ENCODE data around the gene ASPHD2.
"Not testable (repeated sequence)": the region's sequence is repeated elsewhere in the genome, so short reads cannot be mapped to it uniquely, and the experiment has no call there.

The ASPHD2 gene

GRCh38 chr22:26433805-26434204, 4.7 kb downstream of the ASPHD2 start (continued):
- TF ChIP-seq GLIS3 (CRISPR knock-in tag; IDR thresholded peaks at IDR 0.05) (no peak), ARNTL (CRISPR knock-in tag; IDR thresholded peaks at IDR 0.05; ENCODE audit: borderline replicate concordance, low read depth) (no peak), PPARA (CRISPR knock-in tag; IDR thresholded peaks at IDR 0.05; ENCODE audit: borderline replicate concordance) (no peak), TCF4 (CRISPR knock-in tag; IDR thresholded peaks at IDR 0.05; ENCODE audit: borderline replicate concordance) (no peak), TOX (CRISPR knock-in tag; IDR thresholded peaks at IDR 0.05; ENCODE audit: borderline replicate concordance) (no peak), CSDC2 (CRISPR knock-in tag; IDR thresholded peaks at IDR 0.05) (no peak), TSHZ2 (CRISPR knock-in tag; IDR thresholded peaks at IDR 0.05) (no peak)

- no peak for TF ChIP-seq GLIS3 (CRISPR knock-in tag; IDR thresholded peaks at IDR 0.05)
- TF ChIP-seq ARNTL (CRISPR knock-in tag; IDR thresholded peaks at IDR 0.05; ENCODE audit: borderline replicate concordance, low read depth): no peak
- TF ChIP-seq POU6F1 (CRISPR knock-in tag; IDR thresholded peaks at IDR 0.05; ENCODE audit: borderline replicate concordance, low read depth): no peak
- no peak for TF ChIP-seq ZNF8 (CRISPR knock-in tag; IDR thresholded peaks at IDR 0.05)
- no peak for ATAC-seq
Observed at GRCh38 chr22:26435327-26436093, 6.5 kb downstream of the ASPHD2 start.

- TF ChIP-seq PPARA (CRISPR knock-in tag; IDR thresholded peaks at IDR 0.05; ENCODE audit: borderline replicate concordance) (no peak), TCF4 (CRISPR knock-in tag; IDR thresholded peaks at IDR 0.05; ENCODE audit: borderline replicate concordance) (no peak), ESRRG (CRISPR knock-in tag; IDR thresholded peaks at IDR 0.05) (no peak), OSR1 (CRISPR knock-in tag; IDR thresholded peaks at IDR 0.05) (no peak), SNAI2 (CRISPR knock-in tag; IDR thresholded peaks at IDR 0.05) (no peak), ZFP30 (CRISPR knock-in tag; IDR thresholded peaks at IDR 0.05) (no peak), PATZ1 (CRISPR knock-in tag; IDR thresholded peaks at IDR 0.05; ENCODE audit: borderline replicate concordance) (no peak)
- no peak for ATAC-seq
Observed at GRCh38 chr22:26436903-26437515, 7.9 kb downstream of the ASPHD2 start.

- no peak for ATAC-seq
- TF ChIP-seq ZFP30 (CRISPR knock-in tag; IDR thresholded peaks at IDR 0.05) (no peak), BACH2 (CRISPR knock-in tag; IDR thresholded peaks at IDR 0.05; ENCODE audit: borderline replicate concordance) (no peak), TSHZ2 (CRISPR knock-in tag; IDR thresholded peaks at IDR 0.05) (no peak), ZFP3 (CRISPR knock-in tag; IDR thresholded peaks at IDR 0.05) (no peak), CREB5 (CRISPR knock-in tag; IDR thresholded peaks at IDR 0.05; ENCODE audit: low read depth) (no peak), ZNF8 (CRISPR knock-in tag; IDR thresholded peaks at IDR 0.05) (no peak), SNAI2 (CRISPR knock-in tag; IDR thresholded peaks at IDR 0.05) (no peak), ZC3H10 (CRISPR knock-in tag; IDR thresholded peaks at IDR 0.05) (no peak)
Observed at GRCh38 chr22:26437694-26438392, 8.8 kb downstream of the ASPHD2 start.

- not testable (repeated sequence) for ATAC-seq
Observed at GRCh38 chr22:26438776-26439175, 9.7 kb downstream of the ASPHD2 start.
